ENCODE measurements around the gene GRID1.
"Not testable (repeated sequence)": the region's sequence is repeated elsewhere in the genome, so short reads cannot be mapped to it uniquely, and the experiment has no call there.

GRID1 gene

GRCh38 chr10:86113044-86113443 is 253.6 kb downstream of the GRID1 start:
- Histone ChIP-seq H3K9me3 (ENCODE audit: low read depth, low read length) (no peaks in the 10 kb centered on the region), H3K4me3 (no peak overlapping the region), H3K9ac (ENCODE audit: insufficient read length) (no peak overlapping the region), H3K36me3 (ENCODE audit: insufficient read depth, low read length) (no peaks in the 10 kb centered on the region), H3K27ac (no peak overlapping the region)
- DNase-seq (ENCODE audit: low read depth, low spot score) = no peak
- TF ChIP-seq POLR2AphosphoS5 (IDR thresholded peaks at IDR 0.05; ENCODE audit: borderline replicate concordance, low read depth, low read length) (no peak), EZH2 (IDR thresholded peaks at IDR 0.05) (no peak), FOXP2 (optimal IDR thresholded peaks at IDR 0.05; ENCODE audit: control extremely low read depth, extremely low read length, insufficient read depth) (no peak)

- TF ChIP-seq EZH2 (IDR thresholded peaks at IDR 0.05) = no peak
- TF ChIP-seq FOXP2 (optimal IDR thresholded peaks at IDR 0.05; ENCODE audit: control extremely low read depth, extremely low read length, insufficient read depth) = no peak
- TF ChIP-seq POLR2AphosphoS5 (IDR thresholded peaks at IDR 0.05; ENCODE audit: borderline replicate concordance, low read depth, low read length) = no peak
- H3K9ac ChIP-seq (ENCODE audit: insufficient read length) = no peak overlapping the region
- no peak for DNase-seq (ENCODE audit: low read depth, low spot score)
- no peaks in the 10 kb centered on the region for H3K36me3 ChIP-seq (ENCODE audit: insufficient read depth, low read length)
- H3K9me3 ChIP-seq (ENCODE audit: low read depth, low read length) = no peaks in the 10 kb centered on the region
- H3K27ac ChIP-seq = no peak overlapping the region
- H3K4me3 ChIP-seq = no peak overlapping the region
These were observed 254.6 kb downstream of the GRID1 start for GRCh38 chr10:86111902-86112545.

- no peak for TF ChIP-seq EZH2 (IDR thresholded peaks at IDR 0.05)
- no peak for TF ChIP-seq FOXP2 (optimal IDR thresholded peaks at IDR 0.05; ENCODE audit: control extremely low read depth, extremely low read length, insufficient read depth)
- no peak for TF ChIP-seq POLR2AphosphoS5 (IDR thresholded peaks at IDR 0.05; ENCODE audit: borderline replicate concordance, low read depth, low read length)
- Histone ChIP-seq H3K4me3 (no peak overlapping the region), H3K9me3 (ENCODE audit: low read depth, low read length) (no peaks in the 10 kb centered on the region), H3K9ac (ENCODE audit: insufficient read length) (no peak overlapping the region), H3K36me3 (ENCODE audit: insufficient read depth, low read length) (no peaks in the 10 kb centered on the region), H3K27ac (no peak overlapping the region)
- DNase-seq (ENCODE audit: low read depth, low spot score) = no peak
These were observed 256.3 kb downstream of the GRID1 start for GRCh38 chr10:86110156-86110786.

- no peak for TF ChIP-seq POLR2AphosphoS5 (IDR thresholded peaks at IDR 0.05; ENCODE audit: borderline replicate concordance, low read depth, low read length)
- no peak for TF ChIP-seq EZH2 (IDR thresholded peaks at IDR 0.05)
- no peak for TF ChIP-seq FOXP2 (optimal IDR thresholded peaks at IDR 0.05; ENCODE audit: control extremely low read depth, extremely low read length, insufficient read depth)
- no peak overlapping the region for H3K27ac ChIP-seq
- H3K4me3 ChIP-seq = no peak overlapping the region
- H3K36me3 ChIP-seq (ENCODE audit: insufficient read depth, low read length) = no peaks in the 10 kb centered on the region
- DNase-seq (ENCODE audit: low read depth, low spot score) = no peak
- H3K9me3 ChIP-seq (ENCODE audit: low read depth, low read length) = no peaks in the 10 kb centered on the region
- H3K9ac ChIP-seq (ENCODE audit: insufficient read length) = no peak overlapping the region
These were observed 257.2 kb downstream of the GRID1 start for GRCh38 chr10:86109421-86109820.

GRCh38 chr10:86108696-86109095 is 257.9 kb downstream of the GRID1 start:
- TF ChIP-seq FOXP2 (optimal IDR thresholded peaks at IDR 0.05; ENCODE audit: control extremely low read depth, extremely low read length, insufficient read depth) = no peak
- no peak for TF ChIP-seq EZH2 (IDR thresholded peaks at IDR 0.05)
- TF ChIP-seq POLR2AphosphoS5 (IDR thresholded peaks at IDR 0.05; ENCODE audit: borderline replicate concordance, low read depth, low read length) = no peak
- Histone ChIP-seq H3K9me3 (ENCODE audit: low read depth, low read length) (no peaks in the 10 kb centered on the region), H3K4me3 (no peak overlapping the region), H3K9ac (ENCODE audit: insufficient read length) (no peak overlapping the region), H3K36me3 (ENCODE audit: insufficient read depth, low read length) (no peaks in the 10 kb centered on the region), H3K27ac (no peak overlapping the region)
- DNase-seq (ENCODE audit: low read depth, low spot score) = no peak

GRCh38 chr10:86107611-86108310 is 258.8 kb downstream of the GRID1 start:
- H3K36me3 ChIP-seq (ENCODE audit: insufficient read depth, low read length) = not testable (repeated sequence)

GRCh38 chr10:86107131-86107530 is 259.5 kb downstream of the GRID1 start:
- H3K9me3 ChIP-seq (ENCODE audit: low read depth, low read length) = no peaks in the 10 kb centered on the region
- H3K4me3 ChIP-seq = no peak overlapping the region
- H3K27ac ChIP-seq = no peak overlapping the region
- no peak for DNase-seq (ENCODE audit: low read depth, low spot score)
- TF ChIP-seq POLR2AphosphoS5 (IDR thresholded peaks at IDR 0.05; ENCODE audit: borderline replicate concordance, low read depth, low read length) (no peak), FOXP2 (optimal IDR thresholded peaks at IDR 0.05; ENCODE audit: control extremely low read depth, extremely low read length, insufficient read depth) (no peak), EZH2 (IDR thresholded peaks at IDR 0.05) (no peak)
- no peaks in the 10 kb centered on the region for H3K36me3 ChIP-seq (ENCODE audit: insufficient read depth, low read length)
- no peak overlapping the region for H3K9ac ChIP-seq (ENCODE audit: insufficient read length)

More at GRCh38 chr10:86107611-86108310, 258.8 kb downstream of the GRID1 start:
- H3K27ac ChIP-seq; DNase-seq (ENCODE audit: low read depth, low spot score); H3K4me3 ChIP-seq; H3K9me3 ChIP-seq (ENCODE audit: low read depth, low read length); H3K9ac ChIP-seq (ENCODE audit: insufficient read length): not testable (repeated sequence)

- no peak for DNase-seq (ENCODE audit: low read depth, low spot score)
- Histone ChIP-seq H3K9ac (ENCODE audit: insufficient read length) (no peak overlapping the region), H3K4me3 (no peak overlapping the region), H3K27ac (no peak overlapping the region), H3K36me3 (ENCODE audit: insufficient read depth, low read length) (no peaks in the 10 kb centered on the region), H3K9me3 (ENCODE audit: low read depth, low read length) (no peaks in the 10 kb centered on the region)
- TF ChIP-seq EZH2 (IDR thresholded peaks at IDR 0.05) (no peak), POLR2AphosphoS5 (IDR thresholded peaks at IDR 0.05; ENCODE audit: borderline replicate concordance, low read depth, low read length) (no peak), FOXP2 (optimal IDR thresholded peaks at IDR 0.05; ENCODE audit: control extremely low read depth, extremely low read length, insufficient read depth) (no peak)
These were observed 260.0 kb downstream of the GRID1 start for GRCh38 chr10:86106616-86107015.
